Measurements from ENCODE around the gene NDUFAF2.
"Not testable (repeated sequence)": the region's sequence is repeated elsewhere in the genome, so short reads cannot be mapped to it uniquely, and the experiment has no call there.

NDUFAF2 gene

DNA sequence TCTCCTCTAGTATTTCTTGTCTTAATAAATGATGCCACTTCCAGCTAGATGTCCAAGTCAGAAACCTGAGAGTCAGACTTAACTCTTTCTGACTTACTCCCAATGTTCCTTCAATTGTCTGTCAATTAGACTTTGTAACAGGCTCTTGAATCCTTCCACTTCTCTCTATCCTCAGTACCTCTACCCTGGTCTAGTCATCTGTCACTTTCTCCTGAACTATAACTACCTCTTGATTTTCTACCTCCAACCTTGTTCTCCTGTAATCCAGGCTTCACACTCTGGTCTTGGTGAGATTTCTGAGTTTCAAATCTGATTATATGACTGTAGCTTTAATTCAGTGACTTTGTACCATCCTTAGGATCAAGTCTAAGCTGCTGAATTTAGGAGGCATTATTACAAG lies 64.9 kb downstream of the NDUFAF2 start:
- H3K4me3 ChIP-seq (ENCODE audit: low read length): no peak overlapping the region
- H3K27ac ChIP-seq (ENCODE audit: low read length): no peak overlapping the region
- no peaks in the 10 kb centered on the region for H3K9me3 ChIP-seq (ENCODE audit: control insufficient read depth, insufficient read depth, low read length)
- H3K4me1 ChIP-seq (ENCODE audit: control insufficient read depth, insufficient read depth, low read length): no peaks in the 10 kb centered on the region
- no peaks in the 10 kb centered on the region for H3K36me3 ChIP-seq (ENCODE audit: control insufficient read depth, insufficient read depth, low read length)
- no peak for DNase-seq (ENCODE audit: low read depth, low spot score)
- no peaks in the 10 kb centered on the region for H3K27me3 ChIP-seq (ENCODE audit: control insufficient read depth, insufficient read depth, low read length)

DNA sequence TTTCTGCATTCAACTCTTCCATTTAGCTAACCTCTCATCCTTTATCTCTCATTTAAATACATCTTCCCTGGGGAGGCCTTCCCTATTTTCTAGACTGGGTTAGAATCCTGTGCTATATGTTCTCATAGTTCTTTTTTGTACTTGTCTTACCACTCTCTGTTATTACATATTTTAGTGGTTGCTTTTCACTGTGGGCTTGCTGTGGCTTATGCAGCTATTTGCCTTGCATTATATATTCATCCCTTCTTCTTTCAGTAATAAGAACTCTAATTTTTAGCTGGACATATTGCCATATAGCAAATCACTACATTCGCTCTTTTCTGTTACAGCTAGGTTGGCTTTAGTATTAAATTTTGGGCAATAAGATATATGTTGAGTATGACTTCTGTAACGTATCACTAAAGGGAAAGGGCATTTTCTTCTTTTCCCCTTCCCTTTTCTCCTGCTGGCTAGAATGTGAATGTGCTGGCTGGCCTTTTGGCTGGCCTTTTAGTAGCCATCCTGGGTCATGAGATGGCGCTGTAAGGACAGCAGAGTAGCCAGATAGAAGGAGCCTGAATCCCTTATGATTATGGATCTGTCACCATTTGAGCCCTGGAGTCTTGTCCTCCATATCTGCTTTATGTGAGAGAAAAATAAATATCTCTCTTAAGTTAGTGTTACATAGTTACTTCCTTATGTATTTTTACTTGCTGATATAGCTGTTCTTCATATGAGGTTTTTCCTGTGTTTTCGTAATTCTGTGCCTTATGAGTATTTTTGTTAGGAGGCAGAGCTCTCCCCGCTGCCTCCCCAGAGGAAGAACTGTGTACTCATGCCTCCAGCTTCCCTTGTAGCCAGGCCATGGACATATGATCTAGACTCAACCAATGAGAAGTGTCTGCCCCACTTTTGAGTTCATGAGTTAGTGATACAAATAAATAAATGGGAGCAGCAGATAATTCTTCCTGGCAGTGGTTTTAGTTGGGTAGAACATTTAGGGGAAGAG lies 65.8 kb downstream of the NDUFAF2 start:
- no peak overlapping the region for H3K27ac ChIP-seq (ENCODE audit: low read length)
- H3K9me3 ChIP-seq (ENCODE audit: control insufficient read depth, insufficient read depth, low read length): no peaks in the 10 kb centered on the region
- no peaks in the 10 kb centered on the region for H3K4me1 ChIP-seq (ENCODE audit: control insufficient read depth, insufficient read depth, low read length)
- peak; percentile 33 for DNase-seq (ENCODE audit: low read depth, low spot score)
- no peaks in the 10 kb centered on the region for H3K27me3 ChIP-seq (ENCODE audit: control insufficient read depth, insufficient read depth, low read length)
- H3K4me3 ChIP-seq (ENCODE audit: low read length): no peak overlapping the region
- no CpG with 5 or more reads among the region's 5 CpGs for WGBS (ENCODE audit: insufficient coverage, insufficient read length)
- no peaks in the 10 kb centered on the region for H3K36me3 ChIP-seq (ENCODE audit: control insufficient read depth, insufficient read depth, low read length)

DNA sequence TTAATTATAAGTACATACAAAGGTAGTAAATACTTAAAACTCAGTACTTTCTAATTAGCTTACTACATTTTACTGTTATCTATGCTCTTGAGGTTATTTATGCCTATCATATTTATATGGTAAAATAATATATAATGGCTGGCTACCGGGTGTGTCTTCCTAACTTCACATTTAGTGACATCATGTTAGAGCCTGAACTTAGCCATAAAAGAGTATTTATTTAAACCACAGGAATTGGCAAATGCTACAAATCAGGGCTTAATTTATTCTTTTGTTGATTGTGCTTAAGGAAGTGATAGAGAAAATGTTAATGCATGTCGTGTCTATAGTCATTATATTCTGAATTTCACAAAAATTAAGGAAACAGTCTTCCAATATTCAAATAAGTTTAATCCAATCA lies 73.1 kb downstream of the NDUFAF2 start:
- Histone ChIP-seq H3K9me3 (ENCODE audit: control insufficient read depth, insufficient read depth, low read length) (no peaks in the 10 kb centered on the region), H3K4me3 (ENCODE audit: low read length) (no peak overlapping the region), H3K27me3 (ENCODE audit: control insufficient read depth, insufficient read depth, low read length) (no peaks in the 10 kb centered on the region), H3K4me1 (ENCODE audit: control insufficient read depth, insufficient read depth, low read length) (no peaks in the 10 kb centered on the region), H3K27ac (ENCODE audit: low read length) (no peak overlapping the region), H3K36me3 (ENCODE audit: control insufficient read depth, insufficient read depth, low read length) (no peaks in the 10 kb centered on the region)
- no CpG with 5 or more reads among the region's 2 CpGs for WGBS (ENCODE audit: insufficient coverage, insufficient read length)
- DNase-seq (ENCODE audit: low read depth, low spot score): no peak

DNA sequence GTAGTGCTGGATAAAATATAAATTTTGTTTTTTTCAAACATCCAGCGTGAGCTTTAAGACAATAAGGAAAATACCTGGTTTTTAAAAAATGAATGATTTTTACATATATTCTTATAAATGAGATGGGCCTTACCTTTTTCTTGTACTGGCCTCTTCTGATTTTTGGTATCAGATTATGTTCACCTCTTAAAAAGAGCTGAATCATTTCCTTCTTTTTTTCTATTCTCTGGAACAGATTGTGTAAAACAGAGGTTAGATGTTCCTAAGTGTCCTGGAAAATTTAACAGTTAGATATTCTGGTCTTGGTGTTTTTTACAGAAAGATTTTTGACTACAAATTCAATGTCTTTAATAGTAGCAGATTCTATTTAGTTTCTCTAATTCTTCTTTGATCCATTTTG lies 74.6 kb downstream of the NDUFAF2 start:
- WGBS (ENCODE audit: insufficient coverage, insufficient read length): no CpG with 5 or more reads among the region's 1 CpG
- H3K27me3 ChIP-seq (ENCODE audit: control insufficient read depth, insufficient read depth, low read length): no peaks in the 10 kb centered on the region
- no peaks in the 10 kb centered on the region for H3K9me3 ChIP-seq (ENCODE audit: control insufficient read depth, insufficient read depth, low read length)
- H3K36me3 ChIP-seq (ENCODE audit: control insufficient read depth, insufficient read depth, low read length): no peaks in the 10 kb centered on the region
- DNase-seq (ENCODE audit: low read depth, low spot score): no peak
- H3K27ac ChIP-seq (ENCODE audit: low read length): no peak overlapping the region
- no peaks in the 10 kb centered on the region for H3K4me1 ChIP-seq (ENCODE audit: control insufficient read depth, insufficient read depth, low read length)
- H3K4me3 ChIP-seq (ENCODE audit: low read length): no peak overlapping the region

DNA sequence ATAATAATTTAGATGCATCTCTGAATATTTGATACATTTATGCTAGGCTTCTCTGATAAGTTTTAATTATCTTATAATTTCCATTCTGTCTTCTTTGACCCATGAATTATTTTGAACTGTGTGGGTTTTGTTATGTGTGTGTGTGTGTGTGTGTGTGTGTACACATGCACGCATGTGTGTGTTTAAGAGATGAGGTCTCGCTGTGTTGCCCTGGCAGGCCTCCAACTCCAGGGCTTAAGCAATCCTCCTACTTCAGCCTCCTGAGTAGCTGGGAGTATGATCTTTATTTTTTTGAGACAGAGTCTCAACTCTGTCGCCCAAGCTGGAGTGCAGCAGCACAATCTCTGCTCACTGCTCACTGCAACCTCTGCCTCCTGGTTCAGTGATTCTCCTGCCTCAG lies 75.4 kb downstream of the NDUFAF2 start:
- H3K27me3 ChIP-seq (ENCODE audit: control insufficient read depth, insufficient read depth, low read length): no peaks in the 10 kb centered on the region
- H3K9me3 ChIP-seq (ENCODE audit: control insufficient read depth, insufficient read depth, low read length): no peaks in the 10 kb centered on the region
- no CpG with 5 or more reads among the region's 3 CpGs for WGBS (ENCODE audit: insufficient coverage, insufficient read length)
- H3K4me3 ChIP-seq (ENCODE audit: low read length): no peak overlapping the region
- H3K27ac ChIP-seq (ENCODE audit: low read length): no peak overlapping the region
- no peaks in the 10 kb centered on the region for H3K4me1 ChIP-seq (ENCODE audit: control insufficient read depth, insufficient read depth, low read length)
- no peaks in the 10 kb centered on the region for H3K36me3 ChIP-seq (ENCODE audit: control insufficient read depth, insufficient read depth, low read length)
- no peak for DNase-seq (ENCODE audit: low read depth, low spot score)

DNA sequence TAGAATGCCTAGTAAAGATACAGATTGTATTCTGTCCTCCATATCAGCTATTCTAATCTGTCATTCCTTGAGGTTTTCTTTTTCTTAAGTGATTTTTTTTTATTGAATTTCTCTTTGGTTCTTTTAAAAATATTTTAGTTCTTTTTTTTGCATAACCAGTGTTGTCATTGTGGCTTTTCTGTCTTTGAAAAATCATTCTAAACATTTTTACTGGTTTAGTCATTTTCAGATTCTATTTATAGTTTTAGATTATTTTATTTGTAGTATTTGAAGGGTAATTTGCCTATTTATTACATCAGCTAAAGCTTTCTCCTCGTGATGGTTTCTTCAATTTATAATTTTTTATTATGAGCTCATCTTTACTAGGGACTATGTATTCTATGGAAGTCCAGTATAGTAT lies 78.1 kb downstream of the NDUFAF2 start:
- Histone ChIP-seq H3K9me3 (ENCODE audit: control insufficient read depth, insufficient read depth, low read length) (no peaks in the 10 kb centered on the region), H3K4me3 (ENCODE audit: low read length) (no peak overlapping the region), H3K27me3 (ENCODE audit: control insufficient read depth, insufficient read depth, low read length) (no peaks in the 10 kb centered on the region), H3K27ac (ENCODE audit: low read length) (no peak overlapping the region), H3K4me1 (ENCODE audit: control insufficient read depth, insufficient read depth, low read length) (no peaks in the 10 kb centered on the region), H3K36me3 (ENCODE audit: control insufficient read depth, insufficient read depth, low read length) (no peaks in the 10 kb centered on the region)
- WGBS (ENCODE audit: insufficient coverage, insufficient read length): no CpG with 5 or more reads among the region's 1 CpG
- no peak for DNase-seq (ENCODE audit: low read depth, low spot score)

DNA sequence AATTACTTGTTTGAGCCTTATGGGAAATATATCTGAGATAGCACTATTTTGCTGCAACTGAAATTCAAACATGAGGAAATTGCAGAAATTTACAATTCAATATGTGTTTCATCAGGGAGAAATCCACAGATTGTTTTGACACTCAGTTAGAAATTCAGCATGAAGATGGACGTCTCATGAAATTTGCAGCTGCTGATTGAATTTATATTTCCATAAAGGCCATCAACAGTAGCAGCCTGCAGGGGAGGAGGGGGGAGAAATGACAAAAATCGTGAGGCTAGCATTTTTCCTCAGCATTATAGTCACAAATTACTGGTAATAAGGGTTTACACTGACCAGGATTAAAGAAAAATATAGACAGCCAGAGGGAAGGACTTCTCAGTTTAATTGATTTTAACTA lies 81.0 kb downstream of the NDUFAF2 start:
- no peaks in the 10 kb centered on the region for H3K27me3 ChIP-seq (ENCODE audit: control insufficient read depth, insufficient read depth, low read length)
- H3K9me3 ChIP-seq (ENCODE audit: control insufficient read depth, insufficient read depth, low read length): no peaks in the 10 kb centered on the region
- no CpG with 5 or more reads among the region's 2 CpGs for WGBS (ENCODE audit: insufficient coverage, insufficient read length)
- H3K4me3 ChIP-seq (ENCODE audit: low read length): no peak overlapping the region
- H3K27ac ChIP-seq (ENCODE audit: low read length): no peak overlapping the region
- no peaks in the 10 kb centered on the region for H3K4me1 ChIP-seq (ENCODE audit: control insufficient read depth, insufficient read depth, low read length)
- H3K36me3 ChIP-seq (ENCODE audit: control insufficient read depth, insufficient read depth, low read length): no peaks in the 10 kb centered on the region
- DNase-seq (ENCODE audit: low read depth, low spot score): no peak

DNA sequence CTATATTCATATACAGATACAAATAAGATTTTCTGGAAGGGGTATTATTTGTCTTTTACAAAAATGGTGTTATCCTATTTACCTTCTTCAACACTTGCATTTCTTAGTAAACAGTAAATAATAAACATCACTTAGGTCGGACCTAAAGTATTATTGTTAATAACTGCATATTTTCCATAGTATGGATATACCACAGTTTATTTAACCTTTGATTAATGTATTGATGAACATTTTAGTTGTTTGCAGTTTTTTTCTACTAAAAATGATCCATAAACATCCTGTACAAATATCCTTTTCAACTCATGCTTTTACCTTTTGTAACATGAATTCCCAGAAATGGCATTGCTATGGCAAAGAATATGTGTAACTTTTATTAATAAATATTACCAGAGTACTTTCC lies 83.4 kb downstream of the NDUFAF2 start:
- Histone ChIP-seq H3K9me3 (ENCODE audit: control insufficient read depth, insufficient read depth, low read length) (no peaks in the 10 kb centered on the region), H3K4me1 (ENCODE audit: control insufficient read depth, insufficient read depth, low read length) (no peaks in the 10 kb centered on the region), H3K27me3 (ENCODE audit: control insufficient read depth, insufficient read depth, low read length) (no peaks in the 10 kb centered on the region), H3K27ac (ENCODE audit: low read length) (no peak overlapping the region), H3K4me3 (ENCODE audit: low read length) (no peak overlapping the region), H3K36me3 (ENCODE audit: control insufficient read depth, insufficient read depth, low read length) (no peaks in the 10 kb centered on the region)
- no CpG with 5 or more reads among the region's 1 CpG for WGBS (ENCODE audit: insufficient coverage, insufficient read length)
- no peak for DNase-seq (ENCODE audit: low read depth, low spot score)

DNA sequence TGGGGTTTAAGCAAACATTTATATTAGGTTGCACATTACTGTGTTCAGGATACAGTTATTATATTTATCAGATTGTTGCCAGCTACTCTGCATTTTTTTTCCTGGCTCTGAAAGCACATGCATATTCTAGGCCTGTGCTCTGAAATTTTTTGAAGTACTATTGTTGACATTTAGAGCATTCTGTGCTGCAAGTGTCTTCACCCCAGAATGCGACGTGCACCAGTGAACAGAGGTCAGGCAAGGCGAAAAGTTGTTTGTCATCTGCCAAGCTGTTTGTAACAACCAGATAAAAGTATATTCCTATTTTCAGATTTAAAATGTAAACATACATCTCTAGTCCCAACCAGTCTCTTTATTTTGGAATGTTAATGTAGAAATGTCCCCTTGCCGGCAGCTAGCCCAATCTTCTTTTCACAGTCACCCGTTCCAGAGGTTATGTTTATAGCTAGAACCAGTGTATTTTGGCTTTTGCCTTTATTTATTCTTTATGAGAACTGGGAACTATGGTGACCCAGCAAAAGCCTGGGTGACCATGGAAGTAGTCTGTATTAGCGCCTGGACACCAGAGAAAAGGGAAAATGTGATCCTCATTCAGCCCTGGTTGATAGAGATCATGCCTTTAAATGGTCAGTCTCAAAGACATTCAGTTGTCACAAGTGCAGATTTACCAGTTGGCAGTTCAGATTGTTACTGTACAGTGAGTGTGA lies 84.6 kb downstream of the NDUFAF2 start:
- Histone ChIP-seq H3K36me3 (ENCODE audit: control insufficient read depth, insufficient read depth, low read length) (no peaks in the 10 kb centered on the region), H3K9me3 (ENCODE audit: control insufficient read depth, insufficient read depth, low read length) (no peaks in the 10 kb centered on the region), H3K4me1 (ENCODE audit: control insufficient read depth, insufficient read depth, low read length) (no peaks in the 10 kb centered on the region), H3K4me3 (ENCODE audit: low read length) (no peak overlapping the region), H3K27me3 (ENCODE audit: control insufficient read depth, insufficient read depth, low read length) (no peaks in the 10 kb centered on the region), H3K27ac (ENCODE audit: low read length) (no peak overlapping the region)
- DNase-seq (ENCODE audit: low read depth, low spot score): no peak
- WGBS (ENCODE audit: insufficient coverage, insufficient read length): no CpG with 5 or more reads among the region's 6 CpGs

DNA sequence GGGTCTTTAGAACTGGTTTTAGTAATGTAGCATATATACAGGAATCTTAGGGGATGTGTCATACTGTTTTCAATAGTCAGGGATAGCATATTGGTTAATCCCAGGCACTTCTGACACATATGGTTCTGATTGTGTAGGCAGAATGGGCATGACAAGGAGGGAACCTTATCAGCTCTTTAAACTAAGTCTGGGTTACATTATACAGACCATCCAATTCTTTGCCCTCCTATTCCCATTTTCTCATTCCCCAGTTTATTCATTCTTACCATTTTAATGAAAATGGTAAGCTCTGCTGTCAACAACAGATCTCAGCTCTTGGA lies 85.1 kb downstream of the NDUFAF2 start:
- Histone ChIP-seq H3K9me3 (ENCODE audit: control insufficient read depth, insufficient read depth, low read length) (no peaks in the 10 kb centered on the region), H3K4me3 (ENCODE audit: low read length) (no peak overlapping the region), H3K27me3 (ENCODE audit: control insufficient read depth, insufficient read depth, low read length) (no peaks in the 10 kb centered on the region), H3K27ac (ENCODE audit: low read length) (no peak overlapping the region), H3K4me1 (ENCODE audit: control insufficient read depth, insufficient read depth, low read length) (no peaks in the 10 kb centered on the region), H3K36me3 (ENCODE audit: control insufficient read depth, insufficient read depth, low read length) (no peaks in the 10 kb centered on the region)
- no peak for DNase-seq (ENCODE audit: low read depth, low spot score)

DNA sequence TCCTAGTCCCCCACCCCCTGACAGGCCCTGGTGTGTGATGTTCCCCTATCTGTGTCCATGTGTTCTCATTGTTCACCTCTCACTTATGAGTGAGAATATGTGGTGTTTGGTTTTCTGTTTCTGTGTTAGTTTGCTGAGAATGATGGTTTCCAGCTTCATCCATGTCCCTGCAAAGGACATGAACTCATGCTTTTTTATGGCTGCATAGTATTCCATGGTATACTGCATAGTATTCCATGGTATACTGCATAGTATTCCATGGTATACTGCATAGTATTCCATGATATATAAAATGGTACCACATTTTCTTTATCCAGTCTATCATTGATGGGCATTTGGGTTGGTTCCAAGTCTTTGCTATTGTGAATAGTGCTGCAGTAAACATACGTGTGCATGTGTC lies 86.3 kb downstream of the NDUFAF2 start:
- H3K36me3 ChIP-seq (ENCODE audit: control insufficient read depth, insufficient read depth, low read length); H3K4me3 ChIP-seq (ENCODE audit: low read length); H3K9me3 ChIP-seq (ENCODE audit: control insufficient read depth, insufficient read depth, low read length); H3K27me3 ChIP-seq (ENCODE audit: control insufficient read depth, insufficient read depth, low read length); H3K4me1 ChIP-seq (ENCODE audit: control insufficient read depth, insufficient read depth, low read length); DNase-seq (ENCODE audit: low read depth, low spot score); H3K27ac ChIP-seq (ENCODE audit: low read length): not testable (repeated sequence)
- WGBS (ENCODE audit: insufficient coverage, insufficient read length): no CpG with 5 or more reads among the region's 1 CpG
